Measurements from ENCODE around the gene VCL. TPM values are rescaled to one million over a fixed set of nuclear protein-coding genes. Genes with fewer than 3 reads are reported as not detected.
A peak's percentile ranks its signal among the peaks of the same experiment; 100 is the strongest.
"Not testable (repeated sequence)": the region's sequence is repeated elsewhere in the genome, so short reads cannot be mapped to it uniquely, and the experiment has no call there.

The VCL gene
- total RNA-seq, 4 donors from 2014 or later: 71.9 to 151 (median 112) TPM

DNA sequence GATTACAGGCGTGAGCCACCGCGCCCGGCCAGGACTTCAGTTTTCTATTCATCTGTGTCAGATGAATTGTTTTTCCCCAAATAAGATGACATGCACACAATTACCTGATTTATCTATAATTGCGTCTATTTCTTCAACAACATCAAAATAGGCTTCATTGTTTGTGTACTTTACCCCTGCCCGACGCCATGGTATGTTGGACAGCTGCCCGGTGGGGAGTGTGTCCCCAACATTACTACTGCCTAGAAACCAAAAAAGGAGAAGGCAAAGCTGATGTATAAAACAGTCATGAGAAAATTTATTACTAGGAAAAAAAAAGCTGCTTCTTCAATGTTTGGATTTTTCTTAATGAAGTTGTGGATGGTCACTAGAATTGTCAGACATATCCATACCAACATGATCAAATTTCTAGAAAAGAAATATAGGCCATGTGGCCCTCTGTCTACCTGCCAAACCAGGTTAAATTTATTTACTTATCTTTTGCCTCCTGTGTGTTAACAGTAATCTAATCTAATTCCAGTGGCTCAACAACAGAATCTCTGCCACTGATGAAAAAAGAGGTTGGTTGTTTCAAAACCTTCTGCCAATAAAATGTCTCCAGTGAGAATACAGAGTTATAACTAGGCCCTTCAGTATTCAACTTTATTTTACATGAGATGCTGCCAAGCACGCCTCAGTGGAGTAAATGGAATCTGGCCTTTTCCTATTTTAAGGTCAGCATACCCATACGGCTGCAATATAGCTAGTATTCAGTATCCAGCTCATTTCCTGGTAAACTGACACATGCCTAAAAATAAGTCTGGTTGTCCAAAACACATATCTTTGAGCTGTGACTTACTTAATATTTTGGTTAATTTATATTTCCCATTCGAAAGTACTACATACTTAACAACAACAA is 136.3 kb downstream of the VCL start:
- no peak for DNase-seq
- Histone ChIP-seq H3K36me3 (peaks cover 37 to 47% of the 10 kb centered on the region in 2 donors), H3K27me3 (no peaks in the 10 kb centered on the region), H3K9me3 (no peaks in the 10 kb centered on the region), H3K4me1 (peaks cover 0 to 4% of the 10 kb centered on the region in 2 donors), H3K4me3 (replicated peaks in 1 of 3) (no peak overlapping the region), H3K27ac (no peak overlapping the region)
- intact Hi-C loops (cut with DNase I): no loop called here
- WGBS, 2 donors: 86 to 89% methylated on average over 11 of the region's 11 CpGs
- TF ChIP-seq, protein P1, sequence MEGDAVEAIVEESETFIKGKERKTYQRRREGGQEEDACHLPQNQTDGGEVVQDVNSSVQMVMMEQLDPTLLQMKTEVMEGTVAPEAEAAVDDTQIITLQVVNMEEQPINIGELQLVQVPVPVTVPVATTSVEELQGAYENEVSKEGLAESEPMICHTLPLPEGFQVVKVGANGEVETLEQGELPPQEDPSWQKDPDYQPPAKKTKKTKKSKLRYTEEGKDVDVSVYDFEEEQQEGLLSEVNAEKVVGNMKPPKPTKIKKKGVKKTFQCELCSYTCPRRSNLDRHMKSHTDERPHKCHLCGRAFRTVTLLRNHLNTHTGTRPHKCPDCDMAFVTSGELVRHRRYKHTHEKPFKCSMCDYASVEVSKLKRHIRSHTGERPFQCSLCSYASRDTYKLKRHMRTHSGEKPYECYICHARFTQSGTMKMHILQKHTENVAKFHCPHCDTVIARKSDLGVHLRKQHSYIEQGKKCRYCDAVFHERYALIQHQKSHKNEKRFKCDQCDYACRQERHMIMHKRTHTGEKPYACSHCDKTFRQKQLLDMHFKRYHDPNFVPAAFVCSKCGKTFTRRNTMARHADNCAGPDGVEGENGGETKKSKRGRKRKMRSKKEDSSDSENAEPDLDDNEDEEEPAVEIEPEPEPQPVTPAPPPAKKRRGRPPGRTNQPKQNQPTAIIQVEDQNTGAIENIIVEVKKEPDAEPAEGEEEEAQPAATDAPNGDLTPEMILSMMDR (IDR thresholded peaks at IDR 0.05): no peak
- TF ChIP-seq POLR2A (IDR thresholded peaks at IDR 0.05): no peak

DNA sequence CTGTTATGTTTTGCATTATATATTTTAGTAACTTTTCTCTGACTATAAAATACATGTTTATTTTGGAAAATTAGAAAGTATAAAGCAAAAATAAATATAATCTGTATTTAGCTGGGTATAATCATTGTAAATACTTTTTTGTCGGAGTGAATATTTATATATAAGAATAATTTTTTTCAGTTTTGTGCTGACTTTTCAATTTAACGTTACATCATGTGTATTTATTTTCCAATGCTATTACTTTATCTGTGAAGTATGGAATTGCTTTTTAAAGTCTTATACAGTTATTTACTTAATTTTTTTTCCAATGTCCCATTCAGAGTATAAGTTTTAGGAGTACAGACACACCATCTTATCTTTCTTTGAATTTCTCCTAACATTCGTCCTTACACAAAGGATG is 137.5 kb downstream of the VCL start:
- H3K4me1 ChIP-seq: peaks cover 0 to 4% of the 10 kb centered on the region in 2 donors
- no peak for DNase-seq
- intact Hi-C loops (cut with DNase I): no loop called here
- TF ChIP-seq, protein P1 (IDR thresholded peaks at IDR 0.05): no peak
- TF ChIP-seq POLR2A (IDR thresholded peaks at IDR 0.05): no peak
- 95% methylated on average over 3 of the region's 3 CpGs for WGBS, 2 donors
- H3K27me3 ChIP-seq: no peaks in the 10 kb centered on the region
- no peaks in the 10 kb centered on the region for H3K9me3 ChIP-seq
- no peak overlapping the region for H3K27ac ChIP-seq
- no peak overlapping the region for H3K4me3 ChIP-seq (replicated peaks in 1 of 3)
- peaks cover 27 to 41% of the 10 kb centered on the region in 2 donors for H3K36me3 ChIP-seq

DNA sequence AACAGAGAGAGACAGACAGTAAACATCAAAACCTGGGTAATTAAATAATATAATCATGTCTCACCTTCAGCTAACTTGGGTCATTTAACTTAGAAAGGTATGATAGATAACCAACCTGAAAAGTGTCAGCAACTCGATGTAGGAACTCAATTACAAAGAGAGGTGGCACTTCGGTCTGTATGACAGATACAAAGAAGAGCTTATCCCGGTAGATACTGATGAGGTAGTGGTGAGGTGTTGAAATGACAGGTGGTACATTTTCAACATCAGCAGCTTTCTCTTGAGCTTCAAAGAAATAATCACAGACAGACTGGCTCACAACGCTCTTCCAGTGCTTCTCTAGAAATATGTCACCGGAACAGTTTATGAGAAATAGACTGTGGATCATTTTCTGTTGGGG is 140.1 kb downstream of the VCL start:
- H3K27me3 ChIP-seq: no peaks in the 10 kb centered on the region
- DNase-seq: no peak
- H3K4me1 ChIP-seq: peaks cover 0 to 4% of the 10 kb centered on the region in 2 donors
- intact Hi-C loops (cut with DNase I): no loop called here
- no peaks in the 10 kb centered on the region for H3K9me3 ChIP-seq
- peak overlapping the region; percentile 2 to 12 (median 4) for H3K27ac ChIP-seq
- peaks cover 23 to 35% of the 10 kb centered on the region in 2 donors for H3K36me3 ChIP-seq
- WGBS, 2 donors: 96% methylated on average over 5 of the region's 5 CpGs
- no peak for TF ChIP-seq POLR2A (IDR thresholded peaks at IDR 0.05)
- TF ChIP-seq, protein P1 (IDR thresholded peaks at IDR 0.05): no peak
- no peak overlapping the region for H3K4me3 ChIP-seq (replicated peaks in 1 of 3)

DNA sequence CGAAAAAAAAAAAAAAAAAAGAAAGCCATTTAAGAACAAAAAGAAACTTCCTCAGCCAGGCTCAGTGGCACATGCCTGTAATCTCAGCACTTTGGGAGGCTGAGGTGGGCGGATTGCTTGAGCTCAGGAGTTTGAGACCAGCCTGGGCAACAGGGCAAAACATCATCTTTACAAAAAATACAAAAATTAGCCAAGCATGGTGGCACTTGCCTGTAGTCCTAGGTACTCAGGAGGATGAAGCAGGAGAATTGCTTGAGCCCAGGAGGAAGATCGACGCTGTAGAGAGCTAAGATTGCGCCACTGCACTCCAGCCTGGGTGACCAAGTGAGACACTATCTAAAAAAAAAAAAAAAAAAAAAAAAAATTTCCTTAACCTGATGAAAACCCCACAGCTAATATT is 140.7 kb downstream of the VCL start:
- Histone ChIP-seq H3K36me3 (peaks cover 23 to 29% of the 10 kb centered on the region in 2 donors), H3K27ac (peak overlapping the region in 1 of 3 donors; percentile 52)
- 35 to 52% methylated on average over 5 of the region's 5 CpGs for WGBS, 2 donors
- H3K27me3 ChIP-seq; H3K9me3 ChIP-seq; intact Hi-C loops (cut with DNase I); H3K4me1 ChIP-seq; H3K4me3 ChIP-seq (replicated peaks in 1 of 3): not testable (repeated sequence)
- peak; percentile 65 to 70 for DNase-seq

DNA sequence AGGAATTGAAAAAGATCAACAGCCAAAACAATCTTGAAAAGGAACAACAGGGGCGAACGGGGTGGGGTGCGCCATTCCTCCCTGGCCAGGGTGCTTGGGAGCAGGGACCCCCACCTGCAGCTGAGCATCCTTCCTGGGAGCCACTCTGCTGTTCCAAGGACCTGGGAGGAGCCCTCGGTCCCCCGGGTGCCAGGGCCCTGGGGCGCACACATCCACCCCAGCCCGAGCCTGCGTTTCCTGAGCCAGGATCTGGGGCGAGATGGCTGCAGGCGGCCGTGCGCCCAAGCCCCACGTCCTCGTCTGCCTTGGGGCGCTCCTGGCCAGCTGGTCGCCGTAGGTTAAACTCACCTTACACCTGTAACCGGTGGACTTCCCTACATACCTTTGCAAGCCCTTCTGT is 142.1 kb downstream of the VCL start:
- H3K4me1 ChIP-seq: peaks cover 0 to 10% of the 10 kb centered on the region in 2 donors
- TF ChIP-seq, protein P1 (IDR thresholded peaks at IDR 0.05): no peak
- no peak for TF ChIP-seq POLR2A (IDR thresholded peaks at IDR 0.05)
- peaks cover 23 to 26% of the 10 kb centered on the region in 2 donors for H3K36me3 ChIP-seq
- 97 to 98% methylated on average over 15 to 18 of the region's 18 CpGs for WGBS, 2 donors
- no peak overlapping the region for H3K4me3 ChIP-seq (replicated peaks in 1 of 3)
- H3K9me3 ChIP-seq: no peaks in the 10 kb centered on the region
- H3K27ac ChIP-seq: no peak overlapping the region
- H3K27me3 ChIP-seq: no peaks in the 10 kb centered on the region
- intact Hi-C loops (cut with DNase I): no loop called here
- no peak for DNase-seq

All from thyroid gland (tissue), 4 donors.